ACHN (cell line): ENCODE results near the gene ACTL8.
"Not testable (repeated sequence)": the region's sequence is repeated elsewhere in the genome, so short reads cannot be mapped to it uniquely, and the experiment has no call there.

ENCODE experiments used
- DNase-seq: peaks from one replicate; pipeline ENCODE4 v3.0.0-alpha.2; 2015
- in situ Hi-C: cut with HindIII; loops from 2 replicates; pipeline ENCODE4 v1.10.0; 2017; ENCODE audit warnings: low sequenced_read_pairs, low pct_ligation_motif_present, low pct_unique_long_range_greater_than_20kb

The ACTL8 gene

DNA sequence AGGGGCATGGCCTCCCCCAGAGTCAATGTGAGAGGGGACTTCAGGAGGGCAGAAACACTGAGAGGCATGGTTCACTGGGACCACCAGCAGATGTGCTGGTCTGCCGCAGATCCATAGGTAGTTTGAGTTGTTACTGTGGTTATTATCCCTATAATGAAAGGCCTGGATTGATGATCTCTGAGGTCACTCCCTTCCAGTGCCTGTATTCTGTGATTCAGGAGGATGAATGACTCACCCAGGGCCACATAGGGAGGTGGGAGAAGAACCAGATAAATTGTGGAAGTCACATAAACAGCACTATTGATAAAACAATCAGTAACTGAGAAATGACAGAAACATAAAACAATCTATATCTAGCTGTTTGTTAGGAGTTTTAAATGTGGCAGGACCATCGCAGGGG, 22.7 kb upstream of the ACTL8 start:
- DNase-seq, result no peak
- in situ Hi-C loops, result no loop called here

DNA sequence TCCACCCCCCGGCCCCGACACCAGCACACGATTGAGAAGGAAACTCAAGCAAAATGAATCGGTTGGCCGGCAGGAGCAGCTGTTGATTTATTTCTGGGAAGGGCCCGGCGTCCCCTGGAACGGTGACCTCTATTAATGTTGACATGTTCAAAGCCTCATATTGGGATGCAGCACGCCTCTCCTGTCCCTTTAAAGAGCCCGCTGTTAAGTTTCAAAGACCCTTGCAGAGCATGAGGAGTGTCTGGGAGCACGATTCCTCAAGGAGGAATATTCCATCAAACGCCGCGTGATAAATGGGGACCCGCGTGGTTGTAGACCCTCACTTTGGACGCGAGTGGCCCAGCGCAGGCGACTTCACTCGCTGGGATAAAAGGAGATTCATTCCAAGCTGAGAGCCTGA, 21.5 kb upstream of the ACTL8 start:
- no peak for DNase-seq
- in situ Hi-C loops, result no loop called here

DNA sequence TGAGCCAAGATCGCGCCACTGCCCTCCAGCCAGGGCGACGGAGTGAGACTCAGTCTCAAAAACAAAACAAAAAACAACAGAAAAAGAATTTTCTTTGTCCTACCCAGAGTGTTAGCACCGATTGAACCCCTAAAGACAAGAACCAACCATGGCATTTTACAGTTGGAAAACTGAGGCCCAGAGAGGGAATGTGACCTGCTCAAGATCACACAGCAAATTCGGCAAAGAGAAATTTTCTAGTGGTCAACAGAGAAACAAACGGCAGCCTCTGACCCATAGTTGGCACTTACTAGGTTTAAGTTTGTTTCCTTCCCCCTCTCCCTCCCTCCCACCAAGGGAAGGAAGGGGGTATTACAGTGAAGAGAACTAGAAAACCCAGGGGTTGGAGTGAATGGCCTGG, 20.5 kb upstream of the ACTL8 start:
- in situ Hi-C loops, result no loop called here
- no peak for DNase-seq

DNA sequence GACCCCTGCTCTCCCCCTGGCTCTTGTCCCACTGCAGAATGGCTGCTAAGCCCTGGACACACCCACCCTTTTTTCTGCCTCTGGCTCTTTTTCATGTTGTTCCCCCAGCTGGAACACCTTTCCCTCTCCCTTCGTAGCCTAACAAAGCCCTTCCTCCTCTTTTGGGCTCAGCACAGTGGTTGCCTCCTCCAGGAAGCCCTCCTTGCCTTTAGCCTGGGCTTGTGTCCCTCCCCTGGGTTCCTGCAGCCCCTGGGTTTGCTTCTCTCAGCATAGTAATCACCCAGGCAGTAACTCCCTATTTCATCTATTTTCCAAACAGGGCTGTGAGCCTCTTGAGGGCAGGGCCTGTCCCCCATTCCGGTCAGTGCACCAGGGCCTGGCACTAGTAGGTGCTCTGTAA, 19.8 kb upstream of the ACTL8 start:
- in situ Hi-C loops, result no loop called here
- DNase-seq, result no peak

DNA sequence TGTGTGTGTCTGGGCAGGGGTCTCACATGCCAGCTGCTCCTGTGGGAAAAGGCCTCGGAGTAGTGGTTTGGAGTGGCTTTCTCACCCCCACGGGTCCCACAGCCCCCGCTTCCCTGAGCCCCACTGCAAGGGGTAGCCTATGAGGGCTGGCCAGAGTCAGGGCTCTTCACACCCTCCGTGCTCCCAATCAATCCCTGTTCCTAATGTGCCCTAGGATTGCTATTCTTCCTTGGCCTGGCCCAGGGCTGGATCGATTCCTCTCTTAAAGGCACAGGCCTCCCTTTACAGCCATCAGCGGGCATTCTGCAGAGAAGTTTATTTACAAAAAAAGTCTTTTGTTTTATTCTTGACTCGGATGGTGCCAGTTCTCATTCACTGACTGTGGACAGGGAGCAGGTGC, 19.3 kb upstream of the ACTL8 start:
- in situ Hi-C loops, result no loop called here
- no peak for DNase-seq

DNA sequence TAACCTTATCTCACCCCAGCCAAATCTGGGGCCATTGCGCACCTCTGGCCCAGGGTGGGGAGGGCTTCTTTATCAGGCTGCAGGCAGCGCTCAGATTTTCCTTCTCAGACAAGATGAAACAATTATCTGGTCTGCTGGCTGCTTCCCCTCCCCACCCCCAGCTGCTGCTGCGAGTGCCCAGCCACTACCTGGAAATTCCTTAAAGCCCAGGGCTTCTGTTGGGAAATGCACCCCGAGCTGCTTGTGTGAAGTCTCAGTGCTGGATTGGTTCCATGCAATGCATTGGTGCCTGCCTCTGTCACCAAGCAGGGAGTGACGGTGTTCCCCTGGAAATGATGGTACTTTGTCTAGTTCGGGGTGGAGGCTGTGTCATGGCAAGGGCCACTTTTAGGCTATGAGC, 18.5 kb upstream of the ACTL8 start:
- in situ Hi-C loops, result no loop called here

DNA sequence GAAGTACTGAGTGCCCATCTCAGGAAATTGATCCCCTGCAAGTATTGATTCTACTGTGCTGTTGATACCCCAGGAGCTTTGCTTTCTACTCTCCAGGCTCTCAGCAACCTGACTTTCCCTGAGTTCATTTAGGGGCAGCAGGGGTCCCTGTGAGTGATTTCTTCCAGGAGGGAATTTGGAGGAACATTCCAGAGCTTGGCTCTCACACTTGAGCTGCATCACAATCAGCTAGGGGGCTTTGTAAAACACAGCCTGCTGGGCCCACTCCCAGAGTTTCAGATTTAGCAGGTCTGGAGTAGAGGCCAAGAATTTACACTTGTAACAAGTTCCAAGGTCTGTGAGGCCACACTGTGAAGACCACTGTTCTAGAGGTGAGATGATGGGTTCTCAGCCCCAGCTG, 16.1 kb upstream of the ACTL8 start:
- in situ Hi-C loops, result no loop called here

More for the DNA sequence above, 18.5 kb upstream of the ACTL8 start:
- DNase-seq, result no peak

DNA sequence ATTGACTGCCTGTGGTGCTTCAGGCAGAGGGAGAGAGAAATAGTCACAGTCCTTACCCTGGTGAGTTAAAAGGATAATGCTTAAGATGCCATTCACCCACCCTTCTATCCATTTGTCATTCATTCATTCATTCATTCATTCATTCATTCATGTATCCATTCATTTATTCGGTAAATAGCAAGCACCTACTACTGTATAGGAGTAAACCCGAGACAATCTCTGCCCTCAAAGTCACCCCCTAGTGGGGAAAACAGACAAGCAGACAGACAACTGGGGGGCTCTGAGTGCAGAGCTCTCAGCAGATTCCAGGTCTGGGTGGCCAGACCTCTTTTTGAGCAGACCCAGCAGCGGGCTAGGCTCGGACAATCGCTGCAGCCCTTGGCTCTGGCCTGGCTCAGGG, 14.1 kb upstream of the ACTL8 start:
- in situ Hi-C loops, result no loop called here
- no peak for DNase-seq

More for the DNA sequence above, 16.1 kb upstream of the ACTL8 start:
- DNase-seq, result no peak

DNA sequence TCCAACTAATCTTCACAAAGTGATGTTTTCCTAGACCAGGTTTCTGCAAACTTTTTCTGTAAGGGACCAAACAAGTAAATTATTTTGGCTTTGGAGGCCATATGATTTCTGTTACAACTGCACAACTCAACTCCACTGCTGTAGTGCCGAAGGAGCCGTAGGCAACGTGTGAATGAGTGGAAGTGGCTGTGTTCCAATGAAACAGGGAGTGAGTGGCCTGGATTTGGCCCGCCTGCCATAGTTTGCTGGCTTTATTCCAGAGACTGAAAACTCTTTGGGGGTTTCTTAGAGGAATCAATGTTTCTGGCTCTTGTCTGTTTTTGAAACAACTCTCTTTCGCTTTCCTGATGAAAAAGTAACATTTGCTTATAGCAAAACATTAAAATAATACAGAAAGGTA, 12.6 kb upstream of the ACTL8 start:
- DNase-seq, result no peak
- in situ Hi-C loops, result no loop called here

DNA sequence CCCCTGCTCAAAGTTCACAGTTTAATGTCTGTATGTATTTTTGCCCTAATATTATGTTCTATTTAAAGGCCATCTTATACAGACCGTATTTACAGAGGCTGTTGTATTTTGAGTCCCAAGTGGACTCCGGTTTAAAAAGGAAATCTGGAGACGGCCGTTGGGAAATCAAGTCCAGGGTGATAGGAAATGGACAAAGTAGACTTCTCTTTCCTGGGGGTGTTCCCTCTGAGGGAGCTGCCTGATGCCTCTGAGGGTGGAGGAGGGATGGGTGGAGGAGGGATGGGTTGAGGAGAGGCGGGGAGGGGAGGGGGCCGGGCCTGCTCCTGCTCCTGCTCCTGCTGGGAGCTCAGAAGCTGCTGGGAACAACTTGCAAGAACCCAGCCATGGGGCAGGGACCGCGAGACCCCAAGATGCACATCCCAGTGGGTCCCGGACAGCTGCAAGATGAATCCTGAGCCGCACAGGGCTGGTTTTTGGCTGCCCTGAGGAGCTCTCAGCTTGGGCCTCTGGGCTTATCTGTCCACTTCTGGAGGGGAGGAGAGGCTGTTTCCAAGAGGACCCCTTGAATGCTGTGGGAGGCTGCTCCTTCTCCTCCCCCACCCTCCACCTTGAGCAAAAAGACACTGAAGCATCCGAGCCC, 12.0 kb upstream of the ACTL8 start:
- no peak for DNase-seq
- in situ Hi-C loops, result no loop called here

DNA sequence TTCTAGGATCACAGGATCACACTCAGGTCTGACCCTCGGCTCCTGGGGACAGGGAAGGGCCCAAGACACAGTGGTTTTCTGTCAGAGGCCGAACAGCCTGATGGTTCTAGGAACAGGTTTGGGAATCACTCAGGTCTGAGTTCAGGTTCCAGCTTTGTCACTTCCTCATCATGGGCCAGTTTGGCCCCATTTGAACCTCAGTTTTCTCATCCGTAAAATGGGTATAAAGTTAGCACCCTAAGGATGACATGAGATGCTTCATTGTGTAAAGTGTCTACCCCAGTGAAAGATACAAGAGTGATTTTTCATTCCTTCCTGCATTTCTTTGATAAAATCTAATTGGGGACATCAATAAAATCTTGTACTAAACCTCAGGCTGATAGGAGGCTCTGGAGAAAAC, 11.2 kb upstream of the ACTL8 start:
- no peak for DNase-seq
- in situ Hi-C loops, result no loop called here

DNA sequence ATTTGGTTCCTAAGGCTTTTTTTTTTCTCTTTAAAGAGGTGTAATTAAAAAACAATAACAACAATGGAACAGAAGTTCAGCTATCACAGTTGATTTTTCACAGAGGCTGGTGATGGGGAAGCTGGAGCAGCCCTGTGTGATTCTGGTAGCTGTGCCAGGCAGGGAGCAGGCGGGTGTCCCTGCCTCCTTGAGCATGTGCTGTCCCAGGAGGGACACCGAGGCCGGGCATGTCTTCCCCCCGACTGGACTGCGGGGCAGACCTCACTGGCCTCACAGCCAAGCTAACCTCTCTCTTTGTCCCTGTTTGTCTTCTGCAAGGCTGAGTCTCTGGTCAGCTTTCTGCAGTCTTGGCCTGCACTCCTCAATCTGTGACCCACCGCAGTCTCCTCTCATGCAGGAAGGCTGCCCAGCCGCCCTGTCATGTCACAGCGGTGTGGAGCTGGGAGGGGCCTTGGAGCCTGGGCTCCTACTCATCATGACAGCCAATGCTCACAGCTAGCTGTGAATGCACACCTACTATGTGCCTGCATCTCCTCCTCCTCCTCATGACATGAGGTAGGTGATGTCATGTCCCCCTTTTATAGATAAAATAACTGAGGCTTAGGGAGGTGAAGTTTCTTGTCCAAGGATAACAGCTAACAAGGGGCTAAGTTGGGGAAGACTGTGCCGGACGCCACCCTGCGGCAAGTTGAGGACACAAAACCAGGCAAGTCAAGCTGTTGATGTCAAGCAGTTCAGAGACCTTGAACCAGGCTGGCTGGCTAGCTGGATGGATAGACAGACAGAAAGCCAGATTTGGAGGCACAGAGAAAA, 10.3 kb upstream of the ACTL8 start:
- in situ Hi-C loops, result no loop called here
- DNase-seq, result no peak

DNA sequence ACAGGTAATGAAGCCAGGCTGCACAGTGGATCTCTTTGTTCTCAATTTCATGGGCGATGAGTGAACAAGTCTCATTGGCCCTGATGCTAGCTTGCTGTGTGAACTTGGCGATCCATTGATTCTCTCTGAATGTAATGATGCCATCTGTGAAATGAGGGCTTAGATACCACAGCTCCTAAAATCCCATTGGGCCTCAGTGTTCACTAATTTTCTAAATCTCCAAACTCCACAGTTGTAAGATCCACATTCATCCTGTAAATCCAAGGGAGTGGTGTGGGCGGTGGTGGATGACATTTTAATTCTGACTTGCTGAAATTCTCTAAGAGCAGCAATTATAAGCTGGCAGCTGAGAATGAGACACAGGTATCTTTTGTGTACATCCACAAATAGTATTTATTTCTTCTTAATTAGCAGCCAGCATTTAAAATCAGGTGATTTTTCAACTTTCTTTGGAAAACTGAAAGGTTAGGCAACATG, 9.6 kb upstream of the ACTL8 start:
- DNase-seq, result no peak
- in situ Hi-C loops, result no loop called here

DNA sequence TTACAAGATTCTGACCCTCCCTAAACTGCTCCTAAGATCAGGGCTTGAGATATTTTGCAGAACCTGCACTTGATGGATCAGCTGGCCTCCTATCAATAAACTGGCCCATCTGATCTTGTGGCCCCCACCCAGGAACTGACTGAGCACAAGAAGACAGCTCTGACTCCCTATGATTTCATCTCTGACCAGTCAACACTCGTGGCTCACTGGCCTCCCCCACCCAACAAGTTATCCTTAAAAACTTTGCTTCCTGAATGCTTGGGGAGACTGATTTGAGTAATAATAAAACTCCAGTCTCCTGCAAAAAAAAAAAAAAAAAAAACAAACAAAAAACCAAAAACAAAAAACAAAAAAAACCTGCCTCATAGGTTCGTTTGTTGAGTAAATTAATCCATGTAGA, 8.9 kb upstream of the ACTL8 start:
- in situ Hi-C loops, DNase-seq: not testable (repeated sequence)

DNA sequence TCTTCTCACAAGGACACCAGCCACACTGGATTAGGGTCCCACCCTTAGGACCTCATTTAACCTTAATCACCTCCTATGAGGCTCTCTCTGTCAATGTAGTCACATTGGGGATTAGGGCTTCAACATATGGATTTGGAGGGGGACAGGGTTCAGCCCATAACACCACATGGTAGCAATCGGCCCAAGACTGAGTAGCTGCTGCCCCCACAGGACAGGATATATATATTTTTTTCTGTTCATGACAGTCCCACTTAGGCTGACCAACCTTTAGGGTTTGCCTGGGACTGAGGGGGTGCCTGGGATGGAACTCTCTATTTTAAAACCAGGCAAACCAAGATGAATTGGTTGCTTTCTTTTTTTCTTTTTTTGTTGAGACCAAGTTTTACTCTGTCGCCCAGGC, 8.2 kb upstream of the ACTL8 start:
- DNase-seq, result no peak
- in situ Hi-C loops, result no loop called here

DNA sequence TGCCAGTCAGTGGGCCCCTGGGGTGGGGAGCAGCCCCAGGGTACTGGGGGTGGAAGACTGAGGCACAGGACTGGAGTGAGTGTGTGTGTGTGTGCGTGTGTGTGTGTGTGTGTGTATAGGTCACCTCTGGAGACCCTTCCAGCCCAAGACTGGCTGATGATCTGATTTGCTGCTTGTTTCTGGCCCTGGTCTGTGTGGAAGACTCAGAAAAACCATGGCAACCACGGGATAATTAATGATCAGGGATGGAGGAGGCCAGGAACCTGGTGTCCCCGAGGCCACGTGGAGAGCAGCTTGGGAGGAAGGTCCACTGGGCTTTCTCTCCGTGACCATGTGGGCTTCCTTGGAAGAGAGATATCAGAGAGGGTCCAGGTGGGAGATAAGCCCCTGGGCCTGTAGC, 4.8 kb upstream of the ACTL8 start:
- no peak for DNase-seq
- in situ Hi-C loops, result no loop called here

DNA sequence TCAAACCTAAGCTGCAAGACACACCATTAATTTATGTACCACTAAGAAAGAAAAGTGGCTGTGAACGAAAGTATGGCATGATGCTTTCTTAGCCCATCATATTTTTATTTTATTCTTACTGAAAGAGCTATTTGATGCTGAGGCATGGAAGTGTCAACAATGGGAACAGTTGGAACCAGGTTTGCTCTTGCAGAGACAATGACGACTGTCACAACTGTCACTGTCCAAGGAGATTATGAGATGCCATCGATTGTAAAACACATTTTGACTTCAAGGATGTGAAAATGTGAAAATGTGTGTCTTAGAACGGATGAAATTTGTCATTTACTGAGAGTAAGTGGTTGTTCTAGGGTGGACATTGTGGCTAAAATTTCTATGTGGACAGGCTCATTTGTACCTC, 2.8 kb upstream of the ACTL8 start:
- no peak for DNase-seq
- in situ Hi-C loops, result no loop called here

DNA sequence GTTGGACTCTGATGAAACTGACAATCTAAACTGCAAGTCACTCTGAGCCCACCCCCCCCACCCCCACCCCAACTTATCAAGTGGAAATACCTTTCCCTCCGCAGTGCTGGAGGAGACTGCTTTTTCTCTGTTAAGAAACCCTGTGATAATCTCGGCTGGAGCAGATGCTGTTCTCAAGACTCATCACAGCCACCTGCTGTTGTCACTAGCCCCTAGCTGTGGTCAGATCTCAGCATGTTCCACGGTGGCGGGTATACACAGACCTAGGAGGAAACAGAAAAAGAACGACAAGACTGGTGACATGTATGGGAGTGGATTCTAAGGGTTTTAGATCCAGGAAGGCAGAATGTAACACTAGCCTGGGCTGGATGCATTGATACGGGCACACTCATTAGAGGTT, 2.3 kb downstream of the ACTL8 start:
- DNase-seq, result no peak
- in situ Hi-C loops, result no loop called here

DNA sequence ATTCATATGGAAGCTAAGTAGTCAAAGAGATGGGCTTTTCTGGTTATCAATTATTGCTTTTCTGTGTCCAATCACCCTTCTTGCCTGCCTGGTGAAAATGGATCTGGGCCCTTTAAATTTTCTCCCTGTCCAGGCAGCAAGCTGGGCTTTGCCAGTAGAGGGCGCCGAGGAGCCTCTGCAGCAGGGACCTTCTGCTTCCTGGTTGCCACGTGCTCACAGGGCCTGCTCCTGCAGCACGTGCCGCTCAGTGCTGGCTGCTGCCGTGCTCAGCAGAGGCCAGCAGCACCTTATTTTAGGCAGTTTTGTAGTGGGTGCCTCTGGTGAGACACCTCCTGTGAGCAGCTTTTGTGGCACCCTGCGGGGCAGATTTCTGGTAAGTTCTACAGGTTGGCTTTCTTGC, 4.0 kb downstream of the ACTL8 start:
- DNase-seq, result no peak
- in situ Hi-C loops, result no loop called here

DNA sequence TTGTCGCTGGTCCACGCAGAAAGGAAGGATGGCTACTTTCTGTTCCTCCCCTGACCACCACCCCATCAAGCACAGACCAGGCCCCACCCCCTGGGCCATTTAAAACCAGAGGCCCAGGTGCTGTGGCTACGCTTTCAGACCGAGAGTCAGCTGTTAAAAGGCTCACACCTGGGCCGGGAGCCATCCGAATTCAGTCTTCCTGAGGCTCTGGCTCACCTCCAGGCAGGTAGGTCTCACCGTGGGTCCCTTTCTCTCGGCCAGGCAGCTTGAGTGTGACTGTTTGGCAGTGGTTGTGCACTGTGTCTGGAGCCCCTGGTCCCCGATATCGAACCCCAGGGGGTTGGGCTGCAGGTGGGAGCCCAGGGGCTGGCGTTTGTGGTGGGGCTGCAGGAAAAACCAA, 7.2 kb downstream of the ACTL8 start:
- DNase-seq, result no peak
- in situ Hi-C loops, result no loop called here
